Hepatocyte (in vitro differentiated cells): ENCODE results near the gene PLXNA2. TPM values are rescaled to one million over a fixed set of nuclear protein-coding genes. Genes with fewer than 3 reads are reported as not detected.

Experiments
- DNase-seq: peaks from one replicate; pipeline ENCODE4 v3.0.0-alpha.2; 2016; ENCODE audit warnings: low spot score
- H2AFZ ChIP-seq: fragments of 200-600 bp; sonication (generic); 2 replicates; pipeline ENCODE4 v1.6.0; 2016; ENCODE audit warnings: antibody characterized with exemption, mild to moderate bottlenecking
- H3K27ac ChIP-seq: fragments of 200-600 bp; sonication (generic); 2 replicates; pipeline ENCODE4 v1.5.1; 2016; ENCODE audit warnings: mild to moderate bottlenecking
- H3K27me3 ChIP-seq: fragments of 200-600 bp; sonication (generic); 2 replicates; pipeline ENCODE4 v1.6.1; 2016
- H3K36me3 ChIP-seq: fragments of 200-600 bp; sonication (generic); replicated peaks from 2 replicates; pipeline ENCODE4 v1.5.1; 2016; ENCODE audit warnings: low read depth; ENCODE audit not compliant: insufficient read depth
- H3K4me1 ChIP-seq: fragments of 200-600 bp; sonication (generic); 2 replicates; pipeline ENCODE4 v1.5.1; 2016; ENCODE audit warnings: mild to moderate bottlenecking, moderate library complexity; ENCODE audit not compliant: insufficient read depth
- H3K4me2 ChIP-seq: fragments of 200-600 bp; sonication (generic); 2 replicates; pipeline ENCODE4 v1.6.0; 2016
- H3K4me3 ChIP-seq: fragments of 200-600 bp; sonication (generic); 2 replicates; pipeline ENCODE4 v1.5.1; 2016; ENCODE audit warnings: mild to moderate bottlenecking
- H3K79me2 ChIP-seq: fragments of 200-600 bp; sonication (generic); 2 replicates; pipeline ENCODE4 v1.6.0; 2017; ENCODE audit warnings: mild to moderate bottlenecking
- H3K9me2 ChIP-seq: fragments of 200-600 bp; sonication (generic); replicated peaks from 2 replicates; pipeline ENCODE4 v1.6.0; 2017; ENCODE audit warnings: mild to moderate bottlenecking; ENCODE audit not compliant: insufficient read depth
- H3K9me3 ChIP-seq: fragments of 200-600 bp; sonication (generic); 2 replicates; pipeline ENCODE4 v1.5.1; 2016; ENCODE audit warnings: low read depth, mild to moderate bottlenecking
- H4K20me1 ChIP-seq: fragments of 200-600 bp; sonication (generic); 2 replicates; pipeline ENCODE4 v1.6.0; 2016; ENCODE audit warnings: mild to moderate bottlenecking; ENCODE audit not compliant: insufficient read depth, poor library complexity, severe bottlenecking
- EZH2 ChIP-seq: fragments of 200-600 bp; sonication (generic); IDR thresholded peaks from 2 replicates; pipeline ENCODE4 v1.6.1; 2016; ENCODE audit warnings: antibody characterized with exemption, mild to moderate bottlenecking, borderline replicate concordance
- EZH2phosphoT487 ChIP-seq: fragments of 200-600 bp; sonication (generic); IDR thresholded peaks from one replicate; pipeline ENCODE4 v1.6.1; 2018; ENCODE audit warnings: antibody characterized with exemption, mild to moderate bottlenecking, low read depth, moderate library complexity; ENCODE audit not compliant: unreplicated experiment, severe bottlenecking
- WGBS: methylation state at CpG from one replicate; pipeline ENCODE4 v1.1.6; 2016; ENCODE audit warnings: low lambda C conversion rate; ENCODE audit errors: missing lambda C conversion rate; 5-methylcytosine and 5-hydroxymethylcytosine counted together
- polyA plus RNA-seq: library from polyadenylated mRNA; unstranded; fragments of >200 nt; fragmentation: Nextera tagmentation; extraction: Ambion mirVana; gene quantifications from 2 replicates; pipeline ENCODE4 v1.2.1, GENCODE V29; 2016
- total RNA-seq: library from RNA; depleted of rRNA; stranded (reverse); fragments of >200 nt; gene quantifications from 2 replicates; pipeline ENCODE4 v1.2.3, GENCODE V29; 2014
- TF ChIP-seq, protein P1 (sequence below): fragments of 200-600 bp; sonication (generic); IDR thresholded peaks from 2 replicates; pipeline ENCODE4 v1.5.1; 2016; ENCODE audit warnings: antibody characterized with exemption, mild to moderate bottlenecking; ENCODE audit not compliant: poor library complexity

Gene PLXNA2
- total and polyA plus RNA-seq, 2 experiments from 2014 or later = 9.8 to 13.1 TPM

DNA sequence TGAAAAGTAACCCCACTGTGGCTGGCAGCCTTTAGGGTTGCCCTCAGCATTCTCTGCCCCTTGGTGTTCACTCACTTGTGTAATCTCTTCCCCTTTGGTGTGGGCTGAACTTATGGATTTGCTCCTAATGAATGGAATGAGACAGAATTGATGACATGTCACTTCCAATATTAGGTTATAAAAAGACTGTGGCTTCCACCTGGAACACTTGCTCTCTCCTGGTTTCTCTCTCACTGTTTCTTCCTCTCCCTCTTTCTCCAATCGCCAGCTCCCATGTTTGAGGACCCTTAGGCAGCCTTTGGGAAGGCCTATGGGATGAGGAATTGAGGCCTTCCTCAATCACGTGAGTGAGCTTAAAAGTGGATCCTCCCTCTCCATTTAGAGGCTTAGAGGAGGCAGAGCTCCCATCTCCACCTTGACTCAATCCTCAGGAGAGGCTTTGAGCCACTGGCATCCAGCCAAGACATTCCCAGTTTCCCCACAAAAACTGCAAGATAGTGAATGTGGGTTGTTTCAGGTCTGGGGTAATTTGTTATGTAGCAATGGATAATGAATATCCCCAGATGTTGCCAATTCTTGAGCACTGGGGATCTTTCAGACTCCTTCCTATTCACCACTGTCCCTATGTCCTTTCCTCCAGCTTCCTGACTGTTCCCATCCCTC lies 237.8 kb downstream of the PLXNA2 start:
- TF ChIP-seq EZH2 (no peak), EZH2phosphoT487 (no peak)
- TF ChIP-seq, protein P1, sequence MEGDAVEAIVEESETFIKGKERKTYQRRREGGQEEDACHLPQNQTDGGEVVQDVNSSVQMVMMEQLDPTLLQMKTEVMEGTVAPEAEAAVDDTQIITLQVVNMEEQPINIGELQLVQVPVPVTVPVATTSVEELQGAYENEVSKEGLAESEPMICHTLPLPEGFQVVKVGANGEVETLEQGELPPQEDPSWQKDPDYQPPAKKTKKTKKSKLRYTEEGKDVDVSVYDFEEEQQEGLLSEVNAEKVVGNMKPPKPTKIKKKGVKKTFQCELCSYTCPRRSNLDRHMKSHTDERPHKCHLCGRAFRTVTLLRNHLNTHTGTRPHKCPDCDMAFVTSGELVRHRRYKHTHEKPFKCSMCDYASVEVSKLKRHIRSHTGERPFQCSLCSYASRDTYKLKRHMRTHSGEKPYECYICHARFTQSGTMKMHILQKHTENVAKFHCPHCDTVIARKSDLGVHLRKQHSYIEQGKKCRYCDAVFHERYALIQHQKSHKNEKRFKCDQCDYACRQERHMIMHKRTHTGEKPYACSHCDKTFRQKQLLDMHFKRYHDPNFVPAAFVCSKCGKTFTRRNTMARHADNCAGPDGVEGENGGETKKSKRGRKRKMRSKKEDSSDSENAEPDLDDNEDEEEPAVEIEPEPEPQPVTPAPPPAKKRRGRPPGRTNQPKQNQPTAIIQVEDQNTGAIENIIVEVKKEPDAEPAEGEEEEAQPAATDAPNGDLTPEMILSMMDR = no peak
- no peaks in the 10 kb centered on the region for H3K27me3 ChIP-seq
- H3K4me3 ChIP-seq = no peak overlapping the region
- H3K27ac ChIP-seq = no peak overlapping the region
- H3K9me2 ChIP-seq = no peaks in the 10 kb centered on the region
- no peaks in the 10 kb centered on the region for H3K9me3 ChIP-seq
- no peak overlapping the region for H3K4me2 ChIP-seq
- H2AFZ ChIP-seq = no peak overlapping the region
- H3K36me3 ChIP-seq = no peaks in the 10 kb centered on the region
- WGBS = 70% methylated on average over 2 of the region's 2 CpGs
- H3K79me2 ChIP-seq = no peaks in the 10 kb centered on the region
- no peaks in the 10 kb centered on the region for H4K20me1 ChIP-seq
- no peaks in the 10 kb centered on the region for H3K4me1 ChIP-seq
- DNase-seq = no peak

DNA sequence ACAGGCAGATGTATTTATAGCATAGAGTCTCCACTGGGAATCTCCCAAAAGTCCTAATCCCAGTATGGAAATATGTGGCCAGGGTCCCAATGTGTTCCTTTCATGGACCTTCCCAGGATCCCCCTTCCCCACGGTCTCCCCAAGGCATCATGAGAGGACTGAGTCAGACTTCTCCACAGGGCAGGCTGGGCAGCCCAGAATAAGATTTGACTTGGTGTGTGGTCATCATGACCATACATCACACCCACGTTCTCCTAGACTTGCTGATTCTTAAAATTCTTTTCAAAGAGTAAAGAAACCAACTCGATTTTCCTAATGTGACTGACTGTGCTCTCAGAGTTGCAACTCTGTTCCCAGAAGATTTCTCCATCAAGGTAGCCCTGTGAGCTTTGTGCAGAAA lies 239.3 kb downstream of the PLXNA2 start:
- Histone ChIP-seq H4K20me1 (no peaks in the 10 kb centered on the region), H3K4me1 (no peaks in the 10 kb centered on the region), H3K4me2 (no peak overlapping the region), H3K36me3 (no peaks in the 10 kb centered on the region), H3K9me3 (no peaks in the 10 kb centered on the region), H2AFZ (no peak overlapping the region), H3K79me2 (no peaks in the 10 kb centered on the region), H3K4me3 (no peak overlapping the region), H3K27me3 (no peaks in the 10 kb centered on the region), H3K27ac (no peak overlapping the region), H3K9me2 (no peaks in the 10 kb centered on the region)
- 67% methylated on average over 3 of the region's 3 CpGs for WGBS
- no peak for DNase-seq
- no peak for TF ChIP-seq EZH2
- no peak for TF ChIP-seq EZH2phosphoT487
- TF ChIP-seq, protein P1 = no peak

DNA sequence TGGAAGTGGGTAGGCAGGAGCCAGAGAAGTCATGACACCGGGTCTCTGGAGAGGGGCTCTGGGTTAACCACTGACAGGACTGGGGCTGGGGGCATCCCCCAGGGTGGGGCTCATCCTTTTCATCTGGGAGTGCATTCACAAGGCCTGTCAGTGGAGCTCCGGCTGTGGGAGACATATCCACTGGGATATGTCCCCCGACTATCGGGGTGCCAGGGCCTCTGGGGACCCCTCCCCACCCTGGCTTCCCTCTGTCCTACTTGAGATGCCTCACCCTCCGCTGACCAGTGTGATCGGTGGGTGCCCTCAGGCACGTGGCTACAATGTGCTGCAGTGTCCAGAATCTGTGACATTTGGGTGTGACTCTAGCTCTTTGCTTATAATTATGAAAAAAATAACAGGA lies 240.9 kb downstream of the PLXNA2 start:
- H2AFZ ChIP-seq = no peak overlapping the region
- no peak for TF ChIP-seq EZH2
- TF ChIP-seq, protein P1 = no peak
- TF ChIP-seq EZH2phosphoT487 = no peak
- no peaks in the 10 kb centered on the region for H3K9me2 ChIP-seq
- H3K4me2 ChIP-seq = no peak overlapping the region
- no peaks in the 10 kb centered on the region for H4K20me1 ChIP-seq
- no peaks in the 10 kb centered on the region for H3K79me2 ChIP-seq
- H3K27me3 ChIP-seq = no peaks in the 10 kb centered on the region
- DNase-seq = no peak
- H3K36me3 ChIP-seq = no peaks in the 10 kb centered on the region
- no peaks in the 10 kb centered on the region for H3K9me3 ChIP-seq
- no peak overlapping the region for H3K4me3 ChIP-seq
- H3K27ac ChIP-seq = no peak overlapping the region
- H3K4me1 ChIP-seq = no peaks in the 10 kb centered on the region
- WGBS = 95% methylated on average over 6 of the region's 7 CpGs
